Measurements from ENCODE around the gene SSTR5.

SSTR5 gene

DNA sequence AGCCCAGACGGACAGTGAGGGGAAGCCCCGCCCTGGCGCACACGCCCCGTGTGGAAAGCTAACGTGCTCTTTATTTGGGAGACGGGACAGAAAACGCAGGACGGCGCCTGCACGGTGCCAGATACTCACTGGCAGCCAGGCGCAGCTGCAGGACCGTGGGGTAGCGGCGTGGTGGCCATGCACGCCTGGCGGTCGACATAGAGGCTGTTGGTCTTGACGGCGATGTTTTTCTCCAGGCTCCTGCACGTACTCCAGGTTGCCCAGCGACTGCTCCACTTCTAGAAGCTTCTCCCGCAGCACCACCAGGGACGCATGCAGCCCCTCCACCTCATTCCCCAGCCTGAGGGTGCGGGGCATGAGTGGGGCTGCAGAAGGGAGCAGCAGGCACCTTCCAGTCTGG is 28.6 kb downstream of the SSTR5 start:
- Histone ChIP-seq H3K27ac (no peak overlapping the region), H3K4me2 (ENCODE audit: low read length) (no peak overlapping the region), H3K4me3 (ENCODE audit: low read depth, low read length) (no peak overlapping the region), H3K9me3 (ENCODE audit: control insufficient read depth, low read length) (no peaks in the 10 kb centered on the region), H3K36me3 (ENCODE audit: control insufficient read depth, insufficient read depth, low read length) (no peaks in the 10 kb centered on the region), H3K27me3 (ENCODE audit: control insufficient read depth, insufficient read depth, low read length) (no peaks in the 10 kb centered on the region), H3K79me2 (no peaks in the 10 kb centered on the region), H2AFZ (no peak overlapping the region), H3K9ac (no peak overlapping the region), H3K4me1 (peaks cover 2% of the 10 kb centered on the region)
- TF ChIP-seq, protein P1, sequence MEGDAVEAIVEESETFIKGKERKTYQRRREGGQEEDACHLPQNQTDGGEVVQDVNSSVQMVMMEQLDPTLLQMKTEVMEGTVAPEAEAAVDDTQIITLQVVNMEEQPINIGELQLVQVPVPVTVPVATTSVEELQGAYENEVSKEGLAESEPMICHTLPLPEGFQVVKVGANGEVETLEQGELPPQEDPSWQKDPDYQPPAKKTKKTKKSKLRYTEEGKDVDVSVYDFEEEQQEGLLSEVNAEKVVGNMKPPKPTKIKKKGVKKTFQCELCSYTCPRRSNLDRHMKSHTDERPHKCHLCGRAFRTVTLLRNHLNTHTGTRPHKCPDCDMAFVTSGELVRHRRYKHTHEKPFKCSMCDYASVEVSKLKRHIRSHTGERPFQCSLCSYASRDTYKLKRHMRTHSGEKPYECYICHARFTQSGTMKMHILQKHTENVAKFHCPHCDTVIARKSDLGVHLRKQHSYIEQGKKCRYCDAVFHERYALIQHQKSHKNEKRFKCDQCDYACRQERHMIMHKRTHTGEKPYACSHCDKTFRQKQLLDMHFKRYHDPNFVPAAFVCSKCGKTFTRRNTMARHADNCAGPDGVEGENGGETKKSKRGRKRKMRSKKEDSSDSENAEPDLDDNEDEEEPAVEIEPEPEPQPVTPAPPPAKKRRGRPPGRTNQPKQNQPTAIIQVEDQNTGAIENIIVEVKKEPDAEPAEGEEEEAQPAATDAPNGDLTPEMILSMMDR (IDR thresholded peaks at IDR 0.05): no peak

GRCh38 chr16:1101573-1102332 is 29.2 kb downstream of the SSTR5 start:
- H2AFZ ChIP-seq: no peak overlapping the region
- H3K9me3 ChIP-seq (ENCODE audit: control insufficient read depth, low read length): no peaks in the 10 kb centered on the region
- H3K27me3 ChIP-seq (ENCODE audit: control insufficient read depth, insufficient read depth, low read length): no peaks in the 10 kb centered on the region
- no peak overlapping the region for H3K9ac ChIP-seq
- H3K79me2 ChIP-seq: no peaks in the 10 kb centered on the region
- no peaks in the 10 kb centered on the region for H3K36me3 ChIP-seq (ENCODE audit: control insufficient read depth, insufficient read depth, low read length)
- H3K4me3 ChIP-seq (ENCODE audit: low read depth, low read length): no peak overlapping the region
- peaks cover 2% of the 10 kb centered on the region for H3K4me1 ChIP-seq
- TF ChIP-seq, protein P1 (IDR thresholded peaks at IDR 0.05): no peak
- H3K27ac ChIP-seq: no peak overlapping the region
- H3K4me2 ChIP-seq (ENCODE audit: low read length): no peak overlapping the region

DNA sequence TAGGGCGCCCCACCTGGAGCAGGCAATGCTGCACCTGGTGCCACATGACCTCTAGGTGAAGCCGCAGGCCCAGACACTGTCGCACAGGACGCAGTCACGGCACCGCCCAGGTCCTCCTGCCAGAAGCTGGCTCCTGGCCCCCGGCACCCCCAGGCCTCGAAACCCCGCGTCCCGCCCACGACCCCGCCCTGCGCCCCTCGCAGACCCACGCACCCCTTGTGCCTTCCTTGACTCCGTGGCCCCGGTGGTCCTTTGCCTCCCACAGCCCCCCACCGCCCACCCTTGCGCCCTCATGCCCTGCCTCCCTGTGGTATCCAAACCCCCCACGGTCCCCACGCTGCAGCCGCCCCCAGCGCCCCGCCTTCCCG is 29.8 kb downstream of the SSTR5 start:
- peaks cover 2% of the 10 kb centered on the region for H3K4me1 ChIP-seq
- H3K9me3 ChIP-seq (ENCODE audit: control insufficient read depth, low read length): no peaks in the 10 kb centered on the region
- no peaks in the 10 kb centered on the region for H3K27me3 ChIP-seq (ENCODE audit: control insufficient read depth, insufficient read depth, low read length)
- TF ChIP-seq, protein P1 (IDR thresholded peaks at IDR 0.05): no peak
- no peak overlapping the region for H3K4me3 ChIP-seq (ENCODE audit: low read depth, low read length)
- H2AFZ ChIP-seq: no peak overlapping the region
- no peak overlapping the region for H3K9ac ChIP-seq
- no peak overlapping the region for H3K4me2 ChIP-seq (ENCODE audit: low read length)
- no peak overlapping the region for H3K27ac ChIP-seq
- H3K79me2 ChIP-seq: no peaks in the 10 kb centered on the region
- H3K36me3 ChIP-seq (ENCODE audit: control insufficient read depth, insufficient read depth, low read length): no peaks in the 10 kb centered on the region

GRCh38 chr16:1102921-1103635 is 30.5 kb downstream of the SSTR5 start:
- TF ChIP-seq, protein P1 (IDR thresholded peaks at IDR 0.05): peak; percentile 68
- H3K27ac ChIP-seq: no peak overlapping the region
- no peaks in the 10 kb centered on the region for H3K79me2 ChIP-seq
- H3K36me3 ChIP-seq (ENCODE audit: control insufficient read depth, insufficient read depth, low read length): no peaks in the 10 kb centered on the region
- no peaks in the 10 kb centered on the region for H3K9me3 ChIP-seq (ENCODE audit: control insufficient read depth, low read length)
- H3K4me1 ChIP-seq: peaks cover 2% of the 10 kb centered on the region
- H3K4me3 ChIP-seq (ENCODE audit: low read depth, low read length): no peak overlapping the region
- H3K9ac ChIP-seq: no peak overlapping the region
- H3K27me3 ChIP-seq (ENCODE audit: control insufficient read depth, insufficient read depth, low read length): no peaks in the 10 kb centered on the region
- H2AFZ ChIP-seq: peak overlapping the region; percentile 59
- peak overlapping the region; percentile 59 for H3K4me2 ChIP-seq (ENCODE audit: low read length)

Measured in parathyroid adenoma (tissue), 2 donors.